Keratinocyte (primary cell): ENCODE results near the gene DCXR. TPM values are rescaled to one million over a fixed set of nuclear protein-coding genes. Genes with fewer than 3 reads are reported as not detected.

Experiments used
- DNase-seq: peaks from one replicate; pipeline ENCODE4 v3.0.0-alpha.2; 2011; ENCODE audit warnings: low read depth, missing footprints, low spot score
- FAIRE-seq: peaks from 2 replicates; lab custom pipeline; 2011; peaks lifted over from hg19 to GRCh38; lab: Jason Lieb, UNC
- H2AFZ ChIP-seq: 2 replicates; pipeline ENCODE4 v1.6.0; 2012; ENCODE audit warnings: low read length, control low read depth, inconsistent platforms; ENCODE audit not compliant: control insufficient read depth
- H3K27ac ChIP-seq: 2 replicates; pipeline ENCODE4 v1.5.1; 2011; ENCODE audit warnings: low read length; ENCODE audit not compliant: control insufficient read depth, insufficient read depth
- H3K27me3 ChIP-seq: 3 replicates; pipeline ENCODE4 v1.6.0; 2011; ENCODE audit warnings: low read length; ENCODE audit not compliant: control insufficient read depth, insufficient read depth; ENCODE audit errors: extremely low read depth
- H3K36me3 ChIP-seq, 2 experiments: 2 replicates in 1 of 2; 3 replicates in 1 of 2; pipeline ENCODE4 v1.5.1; 2011; ENCODE audit warnings: low read length in 2 of 2, mild to moderate bottlenecking in 1 of 2; ENCODE audit not compliant: control insufficient read depth in 2 of 2, insufficient read depth in 2 of 2; ENCODE audit errors: extremely low read depth in 1 of 2
- H3K4me1 ChIP-seq: 3 replicates; pipeline ENCODE4 v1.5.1; 2011; ENCODE audit warnings: low read length; ENCODE audit not compliant: control insufficient read depth, insufficient read depth; ENCODE audit errors: extremely low read depth
- H3K4me2 ChIP-seq: 3 replicates; pipeline ENCODE4 v1.6.0; 2011; ENCODE audit warnings: low read depth, low read length; ENCODE audit not compliant: control insufficient read depth, insufficient read depth; ENCODE audit errors: extremely low read depth
- H3K4me3 ChIP-seq, 3 experiments: fragments of 200-600 bp in 1 of 3; sonication (generic) in 1 of 3; 2 replicates in 2 of 3; 3 replicates in 1 of 3; pipeline ENCODE4 v1.5.1; 2011 to 2016; ENCODE audit warnings: low read length in 3 of 3, mild to moderate bottlenecking in 3 of 3, control low read depth in 2 of 3, inconsistent platforms in 1 of 3, low read depth in 1 of 3, mixed read lengths in 1 of 3, mixed run types in 1 of 3, moderate library complexity in 1 of 3; ENCODE audit not compliant: control insufficient read depth in 2 of 3, insufficient read depth in 2 of 3; ENCODE audit errors: extremely low read depth in 1 of 3
- H3K79me2 ChIP-seq: 2 replicates; pipeline ENCODE4 v1.6.0; 2012; ENCODE audit warnings: low read length; ENCODE audit not compliant: control insufficient read depth, insufficient read depth
- H3K9ac ChIP-seq: 3 replicates; pipeline ENCODE4 v1.6.0; 2011; ENCODE audit warnings: low read length; ENCODE audit not compliant: control insufficient read depth, insufficient read depth; ENCODE audit errors: extremely low read depth
- H3K9me1 ChIP-seq: 3 replicates; pipeline ENCODE4 v1.6.0; 2011; ENCODE audit warnings: low read length; ENCODE audit not compliant: control insufficient read depth, insufficient read depth; ENCODE audit errors: extremely low read depth
- H3K9me3 ChIP-seq: 2 replicates; pipeline ENCODE4 v1.5.1; 2012; ENCODE audit warnings: low read depth, low read length; ENCODE audit not compliant: control insufficient read depth
- H4K20me1 ChIP-seq: 3 replicates; pipeline ENCODE4 v1.6.0; 2011; ENCODE audit warnings: low read length; ENCODE audit not compliant: control insufficient read depth, insufficient read depth; ENCODE audit errors: extremely low read depth
- EZH2 ChIP-seq: IDR thresholded peaks from one replicate; pipeline ENCODE4 v1.6.1; 2012; ENCODE audit warnings: inconsistent platforms, mild to moderate bottlenecking, low read length, moderate library complexity
- dilution Hi-C: fragments of 300-500 bp; cut with MboI; formaldehyde crosslinking; loops from one replicate; pipeline ENCODE4 v1.7.0; 2020; ENCODE audit warnings: low sequenced_read_pairs; ENCODE audit not compliant: extremely low pct_ligation_motif_present
- polyA plus RNA-seq, 5 experiments: library from polyadenylated mRNA; depleted of rRNA in 3 of 5; stranded (reverse) in 3 of 5; stranded (forward) in 1 of 5; unstranded in 1 of 5; fragments of >200 nt; gene quantifications; 1 replicate in 1 of 5; 2 replicates in 3 of 5; 3 replicates in 1 of 5; pipeline versions ENCODE4 v1.2.1 to v1.2.3, GENCODE V29; 2011 to 2012; ENCODE audit warnings: missing spikeins in 2 of 5, low read depth in 1 of 5, low replicate concordance in 1 of 5
- TF ChIP-seq, protein P1 (sequence below), 3 experiments: IDR thresholded peaks in 1 of 3; conservative IDR thresholded peaks in 1 of 3; optimal IDR thresholded peaks in 1 of 3; 2 replicates in 2 of 3; 3 replicates in 1 of 3; pipeline versions ENCODE3 to v1.5.1; 2011; ENCODE audit warnings: low read length in 3 of 3, mild to moderate bottlenecking in 3 of 3, moderate library complexity in 2 of 3, control low read depth in 1 of 3, inconsistent platforms in 1 of 3; ENCODE audit not compliant: insufficient read depth in 2 of 3; ENCODE audit errors: extremely low read depth in 1 of 3

The DCXR gene
- polyA plus RNA-seq, 1 donor (not counting 4 experiments of a cell fraction or from before 2014, with no cell fraction given), result 45.4 TPM

DNA sequence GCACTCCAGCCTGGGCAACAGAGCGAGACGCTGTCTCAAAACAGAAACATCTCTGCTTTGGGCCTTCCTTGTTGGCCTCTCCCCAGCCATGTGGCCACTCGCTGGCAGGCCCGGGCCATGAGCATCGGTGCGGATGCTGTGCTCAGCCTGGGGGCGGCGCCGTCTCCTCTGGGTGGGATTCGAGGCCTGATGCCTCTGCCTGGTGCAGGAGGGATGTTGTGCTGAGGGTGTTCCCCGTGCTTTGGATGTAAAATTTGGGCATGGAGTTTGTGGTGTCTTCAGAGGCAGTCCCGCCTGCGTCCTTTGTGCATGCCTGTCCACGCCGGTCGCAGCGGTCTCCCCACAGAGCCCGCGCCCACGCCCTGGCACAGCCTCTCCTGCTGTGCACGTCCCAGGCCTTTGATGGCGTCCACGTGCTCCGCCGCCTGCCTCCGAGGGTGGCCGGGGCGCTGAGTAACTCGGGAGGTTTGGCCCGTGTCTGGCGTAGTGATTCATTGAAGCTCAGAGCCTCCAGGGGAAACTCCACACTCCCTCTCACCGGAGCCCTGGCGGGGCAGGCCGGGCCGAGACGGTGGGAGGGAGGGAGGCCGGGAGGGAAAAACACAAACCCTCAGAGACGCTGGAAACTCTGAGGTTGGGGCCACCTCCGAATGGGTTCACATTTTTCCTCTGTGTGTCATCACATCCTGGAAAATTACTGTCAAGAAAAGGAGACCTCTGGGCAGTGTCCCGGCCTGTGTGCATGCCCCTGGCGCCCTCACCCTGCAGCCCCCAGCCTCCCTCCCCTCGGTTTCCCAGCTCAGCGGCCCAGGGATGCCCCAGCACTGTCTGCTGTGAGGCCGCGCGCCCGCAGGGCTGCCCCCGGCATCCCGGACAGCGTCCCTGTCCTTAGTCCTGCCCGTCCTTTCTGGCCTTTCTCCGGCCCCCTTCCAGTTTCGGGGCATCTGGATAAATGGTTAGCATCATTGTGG is 33.8 kb downstream of the DCXR start:
- Histone ChIP-seq H3K36me3 (no peaks in the 10 kb centered on the region), H4K20me1 (no peaks in the 10 kb centered on the region), H3K9me3 (no peaks in the 10 kb centered on the region), H3K27me3 (no peaks in the 10 kb centered on the region), H2AFZ (peak overlapping the region; percentile 80), H3K27ac (peak overlapping the region; percentile 49), H3K79me2 (no peaks in the 10 kb centered on the region), H3K4me2 (peak overlapping the region; percentile 64), H3K9me1 (peaks cover 2% of the 10 kb centered on the region), H3K4me1 (peaks cover 32% of the 10 kb centered on the region), H3K9ac (peak overlapping the region; percentile 60), H3K4me3 (no peak overlapping the region)
- DNase-seq, result peak; percentile 73
- TF ChIP-seq, protein P1, sequence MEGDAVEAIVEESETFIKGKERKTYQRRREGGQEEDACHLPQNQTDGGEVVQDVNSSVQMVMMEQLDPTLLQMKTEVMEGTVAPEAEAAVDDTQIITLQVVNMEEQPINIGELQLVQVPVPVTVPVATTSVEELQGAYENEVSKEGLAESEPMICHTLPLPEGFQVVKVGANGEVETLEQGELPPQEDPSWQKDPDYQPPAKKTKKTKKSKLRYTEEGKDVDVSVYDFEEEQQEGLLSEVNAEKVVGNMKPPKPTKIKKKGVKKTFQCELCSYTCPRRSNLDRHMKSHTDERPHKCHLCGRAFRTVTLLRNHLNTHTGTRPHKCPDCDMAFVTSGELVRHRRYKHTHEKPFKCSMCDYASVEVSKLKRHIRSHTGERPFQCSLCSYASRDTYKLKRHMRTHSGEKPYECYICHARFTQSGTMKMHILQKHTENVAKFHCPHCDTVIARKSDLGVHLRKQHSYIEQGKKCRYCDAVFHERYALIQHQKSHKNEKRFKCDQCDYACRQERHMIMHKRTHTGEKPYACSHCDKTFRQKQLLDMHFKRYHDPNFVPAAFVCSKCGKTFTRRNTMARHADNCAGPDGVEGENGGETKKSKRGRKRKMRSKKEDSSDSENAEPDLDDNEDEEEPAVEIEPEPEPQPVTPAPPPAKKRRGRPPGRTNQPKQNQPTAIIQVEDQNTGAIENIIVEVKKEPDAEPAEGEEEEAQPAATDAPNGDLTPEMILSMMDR (optimal IDR thresholded peaks at IDR 0.05 in 1 of 3, IDR thresholded peaks at IDR 0.05 in 1 of 3, conservative IDR thresholded peaks at IDR 0.05 in 1 of 3; ENCODE audit: extremely low read depth in 1 of 3, insufficient read depth in 2 of 3, low read length in 3 of 3), result no peak
- TF ChIP-seq EZH2, result no peak
- dilution Hi-C loops, result no loop called here
- FAIRE-seq, result peak; percentile 70

DNA sequence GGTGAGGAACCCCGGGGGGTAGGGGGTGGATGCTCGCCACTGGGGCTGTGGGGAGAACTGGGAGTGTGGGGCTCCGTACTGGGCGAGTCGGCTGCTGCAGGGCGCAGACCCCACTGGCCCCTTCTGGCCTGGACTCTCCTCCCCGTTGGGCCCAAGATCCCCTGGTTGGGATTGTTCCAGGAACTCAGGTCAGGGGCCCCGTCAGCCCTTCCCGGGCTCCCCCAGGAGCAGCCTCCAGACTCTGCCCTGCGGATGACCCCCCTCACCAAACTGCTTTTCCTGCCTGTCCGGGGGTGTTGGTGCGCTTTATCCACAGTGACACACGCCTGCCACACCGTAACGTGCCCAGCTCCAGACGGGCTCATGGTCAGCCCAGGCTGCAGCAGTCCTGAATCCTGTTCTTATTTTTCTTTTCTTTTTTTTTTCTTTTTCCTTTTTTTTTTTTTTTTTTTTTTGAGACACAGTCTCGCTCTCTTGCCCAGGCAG is 35.9 kb downstream of the DCXR start:
- Histone ChIP-seq H3K4me1 (peaks cover 28% of the 10 kb centered on the region), H3K79me2 (no peaks in the 10 kb centered on the region), H3K9me1 (peaks cover 2% of the 10 kb centered on the region), H2AFZ (no peak overlapping the region), H4K20me1 (no peaks in the 10 kb centered on the region), H3K4me2 (no peak overlapping the region), H3K27ac (no peak overlapping the region), H3K9me3 (no peaks in the 10 kb centered on the region), H3K27me3 (no peaks in the 10 kb centered on the region), H3K9ac (no peak overlapping the region), H3K4me3 (no peak overlapping the region), H3K36me3 (no peaks in the 10 kb centered on the region)
- DNase-seq (no peak), FAIRE-seq (no peak)
- dilution Hi-C loops, result no loop called here
- TF ChIP-seq, protein P1 (optimal IDR thresholded peaks at IDR 0.05 in 1 of 3, IDR thresholded peaks at IDR 0.05 in 1 of 3, conservative IDR thresholded peaks at IDR 0.05 in 1 of 3; ENCODE audit: extremely low read depth in 1 of 3, insufficient read depth in 2 of 3, low read length in 3 of 3), result no peak
- TF ChIP-seq EZH2, result no peak
